HepG2 (cell line): Measurements from ENCODE around the gene NMUR1. TPM values are rescaled to one million over a fixed set of nuclear protein-coding genes. Genes with fewer than 3 reads are reported as not detected.

Source experiments
- ATAC-seq: fragments of 200-7000 bp; cut with Tn5 transposase; 3 replicates; pipeline ENCODE4 v1.9.1; 2020; ENCODE audit warnings: mild to moderate bottlenecking, moderate library complexity
- BruUV-seq: library from RNA; stranded (reverse); fragments of 400-500 nt; replicated peaks from 2 replicates; lab custom pipeline; 2021; lab: Mats Ljungman, UMichigan
- CTCF ChIA-PET: fragments of 300-600 bp; formaldehyde crosslinking; extraction: SDS; loops from one replicate; lab custom pipeline; 2021; ENCODE audit warnings: low total read pairs, inconsistent platforms, low intra/inter-chr PET ratio; lab: Yijun Ruan, JAX
- POLR2A ChIA-PET: fragments of 350-600 bp; sonication (Branson Sonifier 250); formaldehyde crosslinking; loops from one replicate; lab custom pipeline; 2020; ENCODE audit warnings: antibody characterized with exemption, inconsistent platforms; lab: Yijun Ruan, JAX
- DNase-seq: peaks from one replicate; pipeline ENCODE4 v3.0.0-alpha.2; 2015; ENCODE audit warnings: low spot score
- FAIRE-seq: peaks from 3 replicates; lab custom pipeline; 2011; peaks lifted over from hg19 to GRCh38; lab: Jason Lieb, UNC
- H2AFZ ChIP-seq: one replicate; pipeline ENCODE4 v1.6.1; 2011; ENCODE audit warnings: low read length, inconsistent platforms
- H3K27ac ChIP-seq: fragments of 300-600 bp; 3 replicates; pipeline ENCODE4 v1.8.0; 2011; ENCODE audit warnings: mixed run types, mild to moderate bottlenecking, mixed read lengths, low read length, inconsistent platforms; ENCODE audit not compliant: insufficient read depth; ENCODE audit errors: extremely low read length
- H3K27me3 ChIP-seq, 2 experiments: fragments of 200-600 bp in 1 of 2; 2 replicates in 1 of 2; 3 replicates in 1 of 2; pipeline versions ENCODE4 v1.6.0 to v1.8.0; 2011; ENCODE audit warnings: low read length in 2 of 2, mild to moderate bottlenecking in 2 of 2, moderate library complexity in 2 of 2, inconsistent platforms in 1 of 2; ENCODE audit not compliant: insufficient read depth in 2 of 2, control insufficient read depth in 1 of 2
- H3K36me3 ChIP-seq, 2 experiments: fragments of 200-600 bp in 1 of 2; replicated peaks in 1 of 2; 2 replicates in 1 of 2; 3 replicates in 1 of 2; pipeline versions ENCODE4 v1.5.1 to v1.8.0; 2011; ENCODE audit warnings: low read length in 2 of 2, inconsistent platforms in 1 of 2; ENCODE audit not compliant: insufficient read depth in 2 of 2, control insufficient read depth in 1 of 2
- H3K4me1 ChIP-seq: 2 replicates; pipeline ENCODE4 v1.5.1; 2012; ENCODE audit warnings: low read length, inconsistent platforms; ENCODE audit not compliant: insufficient read depth
- H3K4me2 ChIP-seq: 2 replicates; pipeline ENCODE4 v1.6.0; 2011; ENCODE audit warnings: low read depth, low read length, inconsistent platforms
- H3K4me3 ChIP-seq, 3 experiments: fragments of 200-600 bp in 1 of 3; sonication (generic), shearing (Covaris generic) in 1 of 3; replicated peaks in 1 of 3; 2 replicates each; pipeline ENCODE4 v1.5.1; 2011 to 2016; ENCODE audit warnings: low read length in 3 of 3, inconsistent platforms in 2 of 3, low read depth in 2 of 3, mild to moderate bottlenecking in 2 of 3, control low read depth in 1 of 3, mixed read lengths in 1 of 3; ENCODE audit not compliant: insufficient read depth in 1 of 3
- H3K79me2 ChIP-seq: one replicate; pipeline ENCODE4 v1.6.1; 2011; ENCODE audit warnings: low read length, inconsistent platforms; ENCODE audit not compliant: insufficient read depth
- H3K9ac ChIP-seq: 2 replicates; pipeline ENCODE4 v1.6.0; 2011; ENCODE audit warnings: mild to moderate bottlenecking, low read depth, low read length, inconsistent platforms; ENCODE audit not compliant: insufficient read depth
- H3K9me3 ChIP-seq: 2 replicates; pipeline ENCODE4 v1.5.1; 2012; ENCODE audit warnings: mild to moderate bottlenecking, low read length
- H4K20me1 ChIP-seq: 2 replicates; pipeline ENCODE4 v1.6.0; 2011; ENCODE audit warnings: inconsistent platforms, mild to moderate bottlenecking, low read length, moderate library complexity; ENCODE audit not compliant: insufficient read depth
- ASH2L ChIP-seq: fragments of 300-600, 200-600 bp; sonication (generic); IDR thresholded peaks from 2 replicates; pipeline ENCODE4 v1.7.0; 2017; ENCODE audit warnings: low read depth, mild to moderate bottlenecking, moderate library complexity, mixed read lengths, low read length; ENCODE audit not compliant: insufficient read length
- CREB1 ChIP-seq, 2 experiments: fragments of 450-650 bp in 1 of 2; IDR thresholded peaks; 2 replicates each; pipeline ENCODE4 v1.6.1; 2016 to 2017; ENCODE audit warnings: control low read depth in 1 of 2, mild to moderate bottlenecking in 1 of 2, missing compliant biosample characterization in 1 of 2, missing genetic modification characterization in 1 of 2
- RFXAP ChIP-seq: sonication (generic); formaldehyde crosslinking; IDR thresholded peaks from 2 replicates; pipeline ENCODE4 v1.4.0; 2020; ENCODE audit warnings: missing genetic modification reagents, borderline replicate concordance
- SALL2 ChIP-seq: sonication (generic); formaldehyde crosslinking; IDR thresholded peaks from 2 replicates; pipeline ENCODE4 v1.8.1; 2023; ENCODE audit warnings: mild to moderate bottlenecking, missing genetic modification reagents, inconsistent platforms
- TEAD3 ChIP-seq: optimal IDR thresholded peaks from 2 replicates; pipeline ENCODE3; 2016; ENCODE audit warnings: borderline replicate concordance
- ZFP36 ChIP-seq: fragments of 150-350 bp; IDR thresholded peaks from 2 replicates; pipeline ENCODE4 v1.6.1; 2018; ENCODE audit warnings: borderline replicate concordance, low read length, low read depth; ENCODE audit not compliant: partially characterized antibody
- ZNF674 ChIP-seq: sonication (generic); formaldehyde crosslinking; IDR thresholded peaks from 2 replicates; pipeline ENCODE4 v1.5.0; 2020; ENCODE audit warnings: low read depth, mild to moderate bottlenecking, missing genetic modification reagents
- ZNF777 ChIP-seq: sonication (generic); formaldehyde crosslinking; IDR thresholded peaks from 2 replicates; pipeline ENCODE4 v1.4.0; 2020; ENCODE audit warnings: missing genetic modification reagents
- WGBS: methylation state at CpG from one replicate; pipeline ENCODE4 v1.1.6; 2017; ENCODE audit warnings: low lambda C conversion rate; 5-methylcytosine and 5-hydroxymethylcytosine counted together
- in situ Hi-C: cut with HindIII; loops from 2 replicates; pipeline ENCODE4 v1.10.0; 2017; ENCODE audit warnings: low pct_unique_long_range_greater_than_20kb; ENCODE audit not compliant: extremely low pct_ligation_motif_present
- intact Hi-C: fragments of 100-400 bp; cut with micrococcal nuclease; formaldehyde crosslinking; loops from one replicate; pipeline ENCODE4 v1.10.0; 2022; ENCODE audit not compliant: unreplicated experiment
- polyA plus RNA-seq, 8 experiments: library from polyadenylated mRNA; depleted of rRNA in 3 of 8; stranded (reverse) in 7 of 8; unstranded in 1 of 8; fragments of >200 nt; fragmentation: Illumina TruSeq in 4 of 8; extraction: Trizol in 4 of 8; gene quantifications; 2 replicates each; pipeline versions ENCODE4 v1.2.1 to v1.2.3, GENCODE V29; 2011 to 2016; ENCODE audit warnings: low read depth in 4 of 8, missing spikeins in 1 of 8, mixed read lengths in 1 of 8; ENCODE audit not compliant: insufficient read depth in 1 of 8
- total RNA-seq, 5 experiments: library from RNA; depleted of rRNA; stranded (reverse); fragments of >200 nt; fragmentation: Illumina TruSeq; extraction: Trizol; gene quantifications; 2 replicates each; pipeline ENCODE4 v1.2.3, GENCODE V29; 2016; ENCODE audit warnings: low read depth in 1 of 5
- TF ChIP-seq, protein P1 (sequence below): sonication (generic); formaldehyde crosslinking; IDR thresholded peaks from 2 replicates; pipeline ENCODE4 v1.4.0; 2020; ENCODE audit warnings: missing genetic modification reagents, mild to moderate bottlenecking, borderline replicate concordance

NMUR1 gene
- total and polyA plus RNA-seq, 2 of the 13 experiments (the other 11 are each of a cell fraction or from before 2014, with no cell fraction given): not detected

- in situ Hi-C loops (no loop called here), intact Hi-C loops (no loop called here)
- no peak for DNase-seq
- ChIA-PET POLR2A (interaction anchor here (1.8 kb wide), 1 partner anchor 51 kb away, joined by 9 read pairs; the partner anchor contains the start of gene NCL), CTCF (no interaction called here)
- BruUV-seq: no TSS peak
- Histone ChIP-seq H3K27ac (no peak overlapping the region), H3K79me2 (no peaks in the 10 kb centered on the region), H4K20me1 (no peaks in the 10 kb centered on the region), H2AFZ (no peak overlapping the region), H3K4me1 (peaks cover 10% of the 10 kb centered on the region; the same call in 1 of the 2 replicates)
- TF ChIP-seq ZNF674 (0 out of 2 replicates have a peak, but pooled peaks have one; percentile 42), ZFP36 (no peak)
- TF ChIP-seq, all 625 proteins: peak for 1
- Histone ChIP-seq H3K4me2 (0 out of 2 replicates have a peak overlapping the region, but pooled peaks have one; percentile 21), H3K9ac (no peak overlapping the region), H3K4me3 (peak overlapping the region in 1 of 3 experiments; percentile 69; a peak in 1 of 6 replicates), H3K27me3 (peaks cover 0 to 9% of the 10 kb centered on the region in 2 experiments; a peak in 2 of 5 replicates), H3K9me3 (no peaks in the 10 kb centered on the region), H3K36me3 (no peaks in the 10 kb centered on the region)
- ATAC-seq: no peak
- FAIRE-seq: no peak
- WGBS: 92% methylated on average over 7 of the region's 7 CpGs
Measured at GRCh38 chr2:231514951-231515297, 15.3 kb downstream of the NMUR1 start.

- CTCF ChIA-PET: no interaction called here
- Histone ChIP-seq H3K9me3 (no peaks in the 10 kb centered on the region), H3K27ac (no peak overlapping the region), H3K36me3 (no peaks in the 10 kb centered on the region), H4K20me1 (no peaks in the 10 kb centered on the region), H3K4me1 (peaks cover 10% of the 10 kb centered on the region; the same call in 1 of the 2 replicates), H3K27me3 (peaks cover 0 to 9% of the 10 kb centered on the region in 2 experiments; a peak in 2 of 5 replicates), H3K79me2 (no peaks in the 10 kb centered on the region), H3K9ac (peak overlapping the region; percentile 38), H3K4me2 (peak overlapping the region; percentile 82), H2AFZ (peak overlapping the region; percentile 39), H3K4me3 (peak overlapping the region in 2 of 3 experiments; percentile 30 to 69; a peak in 4 of 6 replicates)
- intact Hi-C loops: no loop called here
- peak; percentile 62 for DNase-seq
- WGBS: 78% methylated on average over 50 of the region's 87 CpGs
- POLR2A ChIA-PET: interaction anchor here (0.7 to 1.8 kb wide), 2 partner anchors 50 to 60 kb away, joined by 3 to 9 read pairs; partner anchors contain the start of gene NCL
- peak; percentile 96 for ATAC-seq
- BruUV-seq: no TSS peak
- no peak for FAIRE-seq
- in situ Hi-C loops: no loop called here
- TF ChIP-seq RFXAP (CRISPR knock-in tag): 0 out of 2 replicates have a peak, but pooled peaks have one; percentile 10
- TF ChIP-seq SALL2 (CRISPR knock-in tag): peak; percentile 45; the same call in 1 of the 2 replicates
- TF ChIP-seq, protein P1, sequence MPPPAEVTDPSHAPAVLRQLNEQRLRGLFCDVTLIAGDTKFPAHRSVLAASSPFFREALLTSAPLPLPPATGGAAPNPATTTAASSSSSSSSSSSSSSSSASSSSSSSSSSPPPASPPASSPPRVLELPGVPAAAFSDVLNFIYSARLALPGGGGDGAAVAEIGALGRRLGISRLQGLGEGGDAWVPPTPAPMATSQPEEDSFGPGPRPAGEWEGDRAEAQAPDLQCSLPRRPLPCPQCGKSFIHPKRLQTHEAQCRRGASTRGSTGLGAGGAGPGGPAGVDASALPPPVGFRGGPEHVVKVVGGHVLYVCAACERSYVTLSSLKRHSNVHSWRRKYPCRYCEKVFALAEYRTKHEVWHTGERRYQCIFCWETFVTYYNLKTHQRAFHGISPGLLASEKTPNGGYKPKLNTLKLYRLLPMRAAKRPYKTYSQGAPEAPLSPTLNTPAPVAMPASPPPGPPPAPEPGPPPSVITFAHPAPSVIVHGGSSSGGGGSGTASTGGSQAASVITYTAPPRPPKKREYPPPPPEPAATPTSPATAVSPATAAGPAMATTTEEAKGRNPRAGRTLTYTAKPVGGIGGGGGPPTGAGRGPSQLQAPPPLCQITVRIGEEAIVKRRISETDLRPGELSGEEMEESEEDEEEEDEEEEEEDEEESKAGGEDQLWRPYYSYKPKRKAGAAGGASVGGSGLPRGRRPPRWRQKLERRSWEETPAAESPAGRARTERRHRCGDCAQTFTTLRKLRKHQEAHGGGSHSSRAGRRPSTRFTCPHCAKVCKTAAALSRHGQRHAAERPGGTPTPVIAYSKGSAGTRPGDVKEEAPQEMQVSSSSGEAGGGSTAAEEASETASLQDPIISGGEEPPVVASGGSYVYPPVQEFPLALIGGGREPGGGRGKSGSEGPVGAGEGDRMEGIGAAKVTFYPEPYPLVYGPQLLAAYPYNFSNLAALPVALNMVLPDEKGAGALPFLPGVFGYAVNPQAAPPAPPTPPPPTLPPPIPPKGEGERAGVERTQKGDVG (CRISPR knock-in tag): 0 out of 2 replicates have a peak, but pooled peaks have one; percentile 43
- peak; percentile 23 for TF ChIP-seq ASH2L
- TF ChIP-seq TEAD3: peak; percentile 26
- peak; percentile 54 for TF ChIP-seq CREB1 (IDR thresholded peaks at IDR 0.05)
- no peak for TF ChIP-seq CREB1 (CRISPR knock-in tag; IDR thresholded peaks at IDR 0.05)
- TF ChIP-seq ZNF777 (CRISPR knock-in tag): peak; percentile 34; the same call in 1 of the 2 replicates
Measured at GRCh38 chr2:231514225-231514950, 15.9 kb downstream of the NMUR1 start.
